Fibroblast of villous mesenchyme (primary cell): Measurements from ENCODE around the gene PSEN1. TPM values are rescaled to one million over a fixed set of nuclear protein-coding genes. Genes with fewer than 3 reads are reported as not detected.
A peak's percentile ranks its signal among the peaks of the same experiment; 100 is the strongest.

Experiments
- DNase-seq: peaks from one replicate; pipeline ENCODE4 v3.0.0-alpha.2; 2010; ENCODE audit warnings: low read depth
- H3K4me3 ChIP-seq: 2 replicates; pipeline ENCODE4 v1.5.1; 2011; ENCODE audit warnings: low read depth, mild to moderate bottlenecking, low read length
- CTCF ChIP-seq: IDR thresholded peaks from 2 replicates; pipeline ENCODE4 v1.5.1; 2012; ENCODE audit warnings: low read depth, mild to moderate bottlenecking, low read length; ENCODE audit not compliant: insufficient read depth
- total RNA-seq: library from RNA; depleted of rRNA; stranded (reverse); fragments of >200 nt; gene quantifications from 2 replicates; pipeline ENCODE4 v1.2.3, GENCODE V29; 2012

The PSEN1 gene
- total RNA-seq, 1 donor = 57.4 TPM

DNA sequence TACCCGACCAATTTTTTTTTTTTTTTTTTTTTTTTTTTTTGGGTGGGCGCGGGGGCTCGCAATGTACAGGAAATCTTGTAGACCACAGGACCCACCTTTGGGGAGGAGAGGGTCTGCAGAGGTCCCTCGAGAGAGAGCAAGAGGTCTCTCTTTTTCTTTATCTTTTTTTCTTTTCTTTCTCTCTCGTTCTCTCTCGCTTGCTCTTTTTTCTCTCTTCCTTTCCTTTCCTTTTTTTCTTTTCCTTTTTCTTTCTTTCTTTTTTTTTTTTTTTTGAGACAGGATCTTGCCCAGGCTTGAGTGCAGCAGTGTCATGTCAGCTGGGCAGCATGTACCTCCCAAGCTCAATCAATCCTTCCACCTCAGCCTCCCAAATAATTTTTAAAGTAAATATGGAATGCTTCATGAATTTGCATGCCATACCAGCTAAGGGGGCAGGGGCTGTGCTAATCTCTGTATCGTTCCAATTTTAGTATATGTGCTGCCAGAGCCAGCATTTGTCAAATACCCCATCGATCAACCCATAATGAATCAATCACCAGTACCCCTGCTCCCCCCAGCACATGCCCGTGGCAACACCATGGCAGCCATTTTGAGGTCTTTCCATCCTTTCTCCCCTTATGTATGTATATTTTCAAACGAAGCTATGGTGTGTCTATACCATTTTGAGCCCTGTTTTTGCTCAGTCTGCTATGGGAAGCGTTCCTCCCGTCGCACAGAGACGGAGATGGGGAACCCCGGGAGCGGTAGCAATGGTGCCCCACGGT lies 110.3 kb downstream of the PSEN1 start:
- peak overlapping the region; percentile 63 for H3K4me3 ChIP-seq
- TF ChIP-seq CTCF = no peak
- DNase-seq = no peak

- DNase-seq = no peak
- no peak overlapping the region for H3K4me3 ChIP-seq
- no peak for TF ChIP-seq CTCF
Observed at GRCh38 chr14:73248108-73248868, 112.0 kb downstream of the PSEN1 start.

DNA sequence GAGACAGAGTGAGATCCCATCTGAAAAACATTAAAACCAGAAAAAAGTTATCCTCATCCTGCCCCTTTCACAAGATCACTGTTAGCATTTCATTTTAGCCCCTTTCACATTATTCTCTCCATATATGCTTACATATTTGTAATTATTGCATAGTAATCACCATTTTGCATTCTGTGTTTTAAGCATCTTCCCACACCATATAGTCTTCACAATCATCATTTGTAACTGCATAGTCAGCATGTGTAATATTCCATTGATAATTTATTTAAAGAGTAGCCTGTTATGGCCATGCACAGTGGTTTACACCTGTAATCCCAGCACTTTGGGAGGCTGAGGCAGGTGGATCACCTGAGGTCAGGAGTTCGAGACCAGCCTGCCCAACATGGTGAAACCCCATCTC lies 112.8 kb downstream of the PSEN1 start:
- no peak overlapping the region for H3K4me3 ChIP-seq
- TF ChIP-seq CTCF = no peak
- DNase-seq = no peak

- DNase-seq = no peak
- no peak overlapping the region for H3K4me3 ChIP-seq
- no peak for TF ChIP-seq CTCF
Observed at GRCh38 chr14:73249564-73250316, 113.4 kb downstream of the PSEN1 start.

DNA sequence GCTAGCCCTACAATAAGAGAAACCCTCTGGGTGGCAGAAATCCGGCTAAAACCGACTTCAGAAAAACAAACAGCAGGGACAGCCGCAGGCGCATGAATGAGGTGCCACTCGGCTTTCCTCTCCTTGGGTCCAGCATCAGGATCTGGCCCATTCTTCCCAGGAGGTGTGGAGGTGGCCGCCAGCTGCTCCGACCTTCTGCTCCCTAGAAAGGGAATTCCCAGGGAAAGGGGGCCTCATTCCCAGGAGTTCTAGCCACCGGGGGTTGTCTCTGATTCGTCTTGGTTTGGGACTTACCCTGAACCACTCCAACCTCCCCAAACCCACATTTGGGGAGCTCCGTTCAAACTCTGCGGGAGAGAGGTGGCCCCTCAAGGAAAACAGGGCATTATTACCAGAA lies 114.0 kb downstream of the PSEN1 start:
- TF ChIP-seq CTCF = no peak
- H3K4me3 ChIP-seq = no peak overlapping the region
- DNase-seq = no peak

DNA sequence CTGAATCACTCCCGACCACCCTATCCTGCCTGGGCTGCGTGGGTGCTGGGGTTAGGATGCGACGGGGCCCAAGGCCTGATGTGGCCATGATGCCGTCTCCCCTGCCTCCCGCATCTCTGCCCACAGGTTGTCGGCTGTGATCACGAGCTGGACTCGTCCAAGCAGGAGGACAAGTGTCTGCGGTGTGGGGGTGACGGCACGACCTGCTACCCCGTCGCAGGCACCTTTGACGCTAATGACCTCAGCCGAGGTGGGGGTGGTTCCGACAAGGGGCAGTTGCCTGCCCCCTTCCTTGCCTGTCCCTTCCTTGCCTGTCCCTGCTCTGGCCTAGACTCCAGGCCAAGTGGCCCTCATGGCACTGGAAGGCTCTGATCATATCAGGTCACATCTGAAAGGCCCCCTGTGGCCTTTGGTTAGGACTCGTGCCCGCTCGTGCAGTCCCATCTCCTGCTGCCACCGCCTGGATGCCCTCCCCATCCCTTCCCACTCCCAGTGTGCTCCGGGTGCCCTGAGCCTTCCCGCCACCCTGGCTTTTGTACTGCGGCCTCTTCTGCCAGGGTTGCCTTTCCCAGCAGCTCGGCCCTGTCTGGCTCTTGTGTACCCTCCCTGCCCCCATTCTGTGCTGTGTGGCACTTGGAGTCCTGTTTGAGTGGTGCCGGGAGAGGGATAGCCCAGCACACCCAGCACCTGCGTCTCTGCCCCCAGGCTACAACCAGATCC lies 114.6 kb downstream of the PSEN1 start:
- TF ChIP-seq CTCF = no peak
- DNase-seq = no peak
- no peak overlapping the region for H3K4me3 ChIP-seq
